ENCODE measurements around the gene MAF. TPM values are rescaled to one million over a fixed set of nuclear protein-coding genes. Genes with fewer than 3 reads are reported as not detected.

Gene MAF
- total RNA-seq, 1 donor from 2014 or later: 14.5 TPM

DNA sequence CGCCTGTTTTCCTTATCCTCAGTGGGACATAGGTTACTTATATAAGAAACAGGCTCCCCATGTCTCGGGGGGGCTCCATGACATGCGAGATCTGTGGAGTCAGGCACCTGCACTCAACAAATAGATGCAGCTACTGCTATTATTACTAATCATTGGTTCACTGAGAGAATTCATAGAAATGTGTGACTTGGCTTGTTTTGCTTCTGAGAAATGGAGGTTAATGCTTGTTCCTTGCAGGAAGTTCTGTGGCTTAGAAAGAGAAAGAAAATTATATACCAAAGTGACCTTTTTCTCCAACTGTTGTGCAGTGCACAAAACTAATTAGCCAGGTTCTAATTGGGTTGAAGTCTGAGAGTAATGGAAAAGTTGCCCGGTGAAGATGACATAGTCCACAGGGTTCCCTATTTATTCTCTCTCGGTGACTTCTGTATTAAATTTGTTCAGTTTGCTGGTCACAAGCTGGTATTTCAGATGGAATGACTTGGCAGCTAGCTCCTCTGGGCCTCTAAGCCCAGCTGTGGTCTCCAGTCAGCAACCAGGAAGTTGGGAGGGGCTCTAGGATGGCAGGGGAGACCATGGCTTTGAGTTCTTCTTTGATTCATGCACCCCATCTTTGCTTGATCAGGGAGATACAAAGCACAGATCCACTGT lies 17.6 kb upstream of the MAF start:
- Mint-ChIP-seq H3K9me3 (ENCODE audit: low read depth) (peaks cover 6% of the 10 kb centered on the region), H3K27ac (ENCODE audit: unreplicated experiment) (no peak overlapping the region), H3K4me1 (ENCODE audit: low read depth) (peaks cover 2% of the 10 kb centered on the region), H3K27me3 (ENCODE audit: low read depth) (peaks cover 7% of the 10 kb centered on the region), H3K4me3 (ENCODE audit: unreplicated experiment) (no peak overlapping the region), H3K36me3 (ENCODE audit: low read depth) (no peaks in the 10 kb centered on the region)
- TF ChIP-seq, protein P1, sequence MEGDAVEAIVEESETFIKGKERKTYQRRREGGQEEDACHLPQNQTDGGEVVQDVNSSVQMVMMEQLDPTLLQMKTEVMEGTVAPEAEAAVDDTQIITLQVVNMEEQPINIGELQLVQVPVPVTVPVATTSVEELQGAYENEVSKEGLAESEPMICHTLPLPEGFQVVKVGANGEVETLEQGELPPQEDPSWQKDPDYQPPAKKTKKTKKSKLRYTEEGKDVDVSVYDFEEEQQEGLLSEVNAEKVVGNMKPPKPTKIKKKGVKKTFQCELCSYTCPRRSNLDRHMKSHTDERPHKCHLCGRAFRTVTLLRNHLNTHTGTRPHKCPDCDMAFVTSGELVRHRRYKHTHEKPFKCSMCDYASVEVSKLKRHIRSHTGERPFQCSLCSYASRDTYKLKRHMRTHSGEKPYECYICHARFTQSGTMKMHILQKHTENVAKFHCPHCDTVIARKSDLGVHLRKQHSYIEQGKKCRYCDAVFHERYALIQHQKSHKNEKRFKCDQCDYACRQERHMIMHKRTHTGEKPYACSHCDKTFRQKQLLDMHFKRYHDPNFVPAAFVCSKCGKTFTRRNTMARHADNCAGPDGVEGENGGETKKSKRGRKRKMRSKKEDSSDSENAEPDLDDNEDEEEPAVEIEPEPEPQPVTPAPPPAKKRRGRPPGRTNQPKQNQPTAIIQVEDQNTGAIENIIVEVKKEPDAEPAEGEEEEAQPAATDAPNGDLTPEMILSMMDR (IDR thresholded peaks at IDR 0.05): no peak
- no peak for DNase-seq (ENCODE audit: low spot score)

DNA sequence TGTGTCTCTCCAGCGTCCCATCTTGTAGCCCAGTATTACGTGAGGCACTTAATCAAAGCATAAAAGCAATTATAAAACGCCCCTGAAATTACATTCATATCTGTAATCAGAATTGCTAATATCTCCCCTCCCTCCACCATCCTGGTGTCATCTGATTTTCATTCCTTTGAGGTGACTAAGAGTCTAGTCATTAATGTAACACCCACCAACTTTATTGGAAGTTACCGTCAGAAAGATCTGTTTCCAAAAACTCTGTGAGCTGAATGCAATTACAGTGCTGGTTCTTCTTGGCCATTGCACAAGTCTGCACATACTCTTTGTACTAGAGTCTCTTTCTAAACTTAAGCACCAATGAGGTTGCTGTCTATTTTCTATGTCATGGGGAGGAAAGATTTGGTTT lies 12.5 kb upstream of the MAF start:
- Mint-ChIP-seq H3K27ac (ENCODE audit: unreplicated experiment) (no peak overlapping the region), H3K9me3 (ENCODE audit: low read depth) (no peaks in the 10 kb centered on the region), H3K4me1 (ENCODE audit: low read depth) (peaks cover 7% of the 10 kb centered on the region), H3K36me3 (ENCODE audit: low read depth) (no peaks in the 10 kb centered on the region), H3K27me3 (ENCODE audit: low read depth) (no peaks in the 10 kb centered on the region), H3K4me3 (ENCODE audit: unreplicated experiment) (no peak overlapping the region)
- DNase-seq (ENCODE audit: low spot score): no peak
- TF ChIP-seq, protein P1 (IDR thresholded peaks at IDR 0.05): no peak

DNA sequence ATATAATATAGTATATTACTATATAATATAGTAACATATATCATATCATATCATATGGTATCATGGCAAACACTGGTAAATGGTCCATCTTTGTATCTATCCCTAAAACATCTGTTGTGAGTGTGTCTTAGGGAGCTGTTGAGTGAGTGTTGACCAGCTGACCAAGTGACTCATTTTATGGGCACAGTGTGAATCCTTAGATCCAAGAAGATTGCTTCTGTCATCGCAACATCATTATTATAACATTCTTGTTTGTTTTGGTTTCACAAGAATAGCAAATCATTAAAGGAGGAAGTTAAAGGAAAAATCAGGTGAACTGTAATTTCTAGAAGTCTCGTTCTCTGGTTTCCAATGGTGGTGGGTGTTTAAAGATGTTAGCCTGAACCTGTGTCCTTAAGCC lies 11.7 kb upstream of the MAF start:
- Mint-ChIP-seq H3K4me1 (ENCODE audit: low read depth) (peaks cover 15% of the 10 kb centered on the region), H3K27me3 (ENCODE audit: low read depth) (no peaks in the 10 kb centered on the region)

DNA sequence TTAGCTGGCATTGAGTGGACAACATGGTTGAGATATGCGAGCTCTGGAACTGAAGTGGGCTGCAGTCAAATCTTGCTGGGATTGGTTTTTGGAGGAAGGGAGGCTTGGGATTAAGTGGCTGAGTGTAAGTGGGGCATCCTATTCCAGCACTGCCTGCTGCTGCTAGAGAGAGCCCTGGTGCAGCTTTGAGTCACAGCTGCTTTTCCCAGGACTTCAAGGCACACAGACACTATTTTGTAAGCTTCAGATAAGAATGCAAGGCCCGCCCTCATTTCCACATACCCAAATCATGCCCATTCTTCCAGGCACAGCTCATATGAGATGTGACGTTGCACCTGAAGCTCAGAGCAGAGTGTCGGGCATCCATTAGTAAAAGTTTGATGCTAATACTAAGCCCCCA lies 10.2 kb upstream of the MAF start:
- no peak for DNase-seq (ENCODE audit: low spot score)

More for the DNA sequence above, 11.7 kb upstream of the MAF start:
- Mint-ChIP-seq H3K4me3 (ENCODE audit: unreplicated experiment) (no peak overlapping the region), H3K9me3 (ENCODE audit: low read depth) (no peaks in the 10 kb centered on the region), H3K36me3 (ENCODE audit: low read depth) (no peaks in the 10 kb centered on the region), H3K27ac (ENCODE audit: unreplicated experiment) (no peak overlapping the region)
- TF ChIP-seq, protein P1 (IDR thresholded peaks at IDR 0.05): no peak
- DNase-seq (ENCODE audit: low spot score): no peak

DNA sequence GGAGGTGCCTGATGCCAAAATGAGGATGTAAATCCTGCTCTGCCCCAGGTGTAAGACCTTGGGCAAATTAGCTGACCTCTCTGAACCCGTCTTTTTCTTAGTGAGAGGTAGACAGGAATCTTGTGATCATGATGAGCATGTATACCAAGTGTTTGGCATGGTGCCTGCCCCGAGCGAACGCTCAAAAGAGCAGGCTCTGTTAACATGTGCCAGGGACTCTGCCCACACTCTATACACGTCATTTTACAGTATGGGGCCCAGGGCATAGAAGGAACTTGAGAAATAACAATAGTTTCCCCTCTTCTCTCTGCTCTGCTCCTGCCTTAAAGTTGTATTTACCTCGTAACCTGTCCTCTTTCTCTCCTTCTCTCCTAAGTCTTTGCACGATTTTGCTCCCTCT lies 9.3 kb upstream of the MAF start:
- TF ChIP-seq, protein P1 (IDR thresholded peaks at IDR 0.05): no peak
- H3K4me3 Mint-ChIP-seq (ENCODE audit: unreplicated experiment): no peak overlapping the region
- H3K27ac Mint-ChIP-seq (ENCODE audit: unreplicated experiment): no peak overlapping the region
- no peaks in the 10 kb centered on the region for H3K9me3 Mint-ChIP-seq (ENCODE audit: low read depth)
- peaks cover 26% of the 10 kb centered on the region for H3K4me1 Mint-ChIP-seq (ENCODE audit: low read depth)
- no peaks in the 10 kb centered on the region for H3K36me3 Mint-ChIP-seq (ENCODE audit: low read depth)
- no peaks in the 10 kb centered on the region for H3K27me3 Mint-ChIP-seq (ENCODE audit: low read depth)
- no peak for DNase-seq (ENCODE audit: low spot score)

More for the DNA sequence above, 10.2 kb upstream of the MAF start:
- peaks cover 23% of the 10 kb centered on the region for H3K4me1 Mint-ChIP-seq (ENCODE audit: low read depth)
- TF ChIP-seq, protein P1 (IDR thresholded peaks at IDR 0.05): no peak
- H3K4me3 Mint-ChIP-seq (ENCODE audit: unreplicated experiment): no peak overlapping the region
- no peaks in the 10 kb centered on the region for H3K27me3 Mint-ChIP-seq (ENCODE audit: low read depth)
- no peak overlapping the region for H3K27ac Mint-ChIP-seq (ENCODE audit: unreplicated experiment)
- H3K36me3 Mint-ChIP-seq (ENCODE audit: low read depth): no peaks in the 10 kb centered on the region
- no peaks in the 10 kb centered on the region for H3K9me3 Mint-ChIP-seq (ENCODE audit: low read depth)
